HG02571 (cell line): ENCODE data around the gene LYZ.

Experiments used
- ATAC-seq: cut with Tn5 transposase; IDR thresholded peaks from one replicate; pipeline ENCODE4 v1.9.1; 2021; ENCODE audit warnings: mild to moderate bottlenecking, moderate library complexity; ENCODE audit not compliant: unreplicated experiment

LYZ gene

DNA sequence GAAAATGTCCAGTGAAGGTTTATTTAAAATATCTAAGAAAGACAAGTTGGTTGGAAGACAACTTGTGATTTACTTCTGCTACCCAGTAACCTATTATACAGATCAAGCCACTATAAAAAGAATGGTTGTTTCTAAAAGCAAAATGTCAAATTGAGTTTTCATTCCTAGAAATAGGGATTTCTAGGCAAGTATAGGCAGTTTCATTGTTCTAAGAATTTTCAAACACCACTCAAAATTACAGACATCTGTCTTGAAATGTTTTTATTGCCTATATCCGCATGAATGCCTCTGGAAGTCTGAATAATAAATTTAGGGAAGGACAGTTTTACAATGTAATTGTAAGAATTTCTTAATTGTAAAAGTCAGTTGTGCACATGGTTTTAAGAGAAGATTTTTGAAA, 20.0 kb downstream of the LYZ start:
- ATAC-seq, result no peak

DNA sequence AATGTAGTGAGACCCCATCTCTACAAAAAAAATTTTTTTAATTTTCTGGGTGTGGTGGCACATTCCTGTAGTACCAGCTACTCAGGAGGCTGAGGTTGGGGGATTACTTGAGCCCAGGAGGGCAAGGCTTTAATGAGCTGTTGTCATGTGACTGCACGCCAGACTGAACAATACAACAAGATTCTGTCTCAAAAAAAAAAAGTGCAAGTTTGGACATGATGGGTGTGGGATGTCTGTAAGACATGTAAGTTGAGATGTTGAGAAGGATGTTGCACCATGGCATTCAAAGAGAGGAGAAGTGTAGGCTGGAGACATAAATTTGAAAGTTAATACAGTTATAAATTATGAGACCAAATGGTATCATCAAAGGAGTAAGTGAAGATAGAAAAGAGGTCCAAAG, 34.9 kb downstream of the LYZ start:
- no peak for ATAC-seq

DNA sequence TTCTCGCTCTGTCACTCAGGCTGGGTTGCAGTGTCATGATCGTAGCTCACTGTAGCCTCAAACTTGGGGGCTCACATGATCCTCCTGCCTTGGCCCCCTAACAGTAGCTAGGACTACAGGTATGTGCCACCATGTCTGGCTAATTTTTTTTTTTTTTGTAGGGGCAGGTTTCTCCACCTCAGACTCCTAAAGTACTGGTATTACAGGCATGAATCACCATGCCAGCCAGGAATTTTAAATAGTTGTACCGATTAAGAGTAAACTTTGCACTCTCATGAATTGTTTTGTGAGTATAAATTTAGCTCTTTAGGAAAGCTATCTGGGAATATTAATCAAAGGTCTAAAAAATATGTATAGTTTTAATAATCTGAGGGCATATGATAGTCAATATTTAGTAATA, 36.9 kb downstream of the LYZ start:
- no peak for ATAC-seq

DNA sequence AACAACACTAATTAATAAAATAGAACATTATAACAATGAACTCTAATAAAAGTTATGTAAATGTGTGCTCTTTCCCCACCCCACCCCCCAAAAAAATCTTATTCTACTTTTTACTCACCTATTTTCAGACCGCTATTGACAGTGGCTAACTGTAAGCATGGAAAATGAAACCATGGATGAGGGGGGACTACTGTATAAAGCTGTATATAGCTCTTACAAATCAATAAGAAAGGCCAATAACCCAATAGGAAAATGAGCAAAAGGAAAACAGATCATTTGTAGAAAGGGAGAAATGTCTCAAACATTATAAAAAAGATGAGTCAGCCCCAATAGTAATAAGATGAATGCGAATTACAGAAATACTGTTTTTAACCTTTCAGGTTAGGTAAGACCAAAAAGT, 38.7 kb downstream of the LYZ start:
- no peak for ATAC-seq

DNA sequence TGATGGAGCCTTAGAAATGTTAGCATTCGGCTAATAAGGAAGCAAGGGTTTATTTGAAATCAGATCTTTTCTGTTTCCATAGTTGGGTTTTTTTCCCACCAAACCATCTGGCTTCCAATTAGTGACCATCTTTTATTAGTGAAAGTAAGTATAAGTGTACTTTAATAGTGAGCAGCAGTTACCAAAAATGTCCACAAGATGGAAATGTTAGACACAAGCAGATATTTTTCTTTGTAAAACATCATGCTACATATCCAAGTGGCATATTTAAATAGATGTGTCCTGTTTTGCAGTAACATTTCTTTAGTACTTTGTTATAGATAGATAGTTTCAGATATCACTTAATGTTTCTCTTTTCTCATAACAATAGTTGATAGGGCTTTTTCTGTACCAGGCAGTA, 40.2 kb downstream of the LYZ start:
- ATAC-seq, result no peak

DNA sequence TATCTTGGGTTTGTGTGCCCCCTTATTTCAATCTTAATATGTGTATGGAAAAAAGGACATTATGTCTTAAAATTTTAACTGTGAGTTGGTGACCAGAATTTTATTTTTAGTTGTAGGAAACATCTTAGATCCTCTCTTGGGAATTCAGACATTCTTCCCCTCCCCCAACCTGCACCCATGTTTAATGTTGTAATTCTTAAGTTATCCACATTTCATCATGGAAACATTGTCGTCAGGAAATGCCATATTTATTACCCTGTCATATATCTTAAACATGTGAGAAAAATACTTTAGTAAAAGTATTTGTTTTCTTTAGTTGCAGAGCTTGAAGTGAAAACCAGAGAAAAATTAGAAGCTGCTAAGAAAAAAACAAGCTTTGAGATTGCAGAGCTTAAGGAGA, 41.6 kb downstream of the LYZ start:
- no peak for ATAC-seq

DNA sequence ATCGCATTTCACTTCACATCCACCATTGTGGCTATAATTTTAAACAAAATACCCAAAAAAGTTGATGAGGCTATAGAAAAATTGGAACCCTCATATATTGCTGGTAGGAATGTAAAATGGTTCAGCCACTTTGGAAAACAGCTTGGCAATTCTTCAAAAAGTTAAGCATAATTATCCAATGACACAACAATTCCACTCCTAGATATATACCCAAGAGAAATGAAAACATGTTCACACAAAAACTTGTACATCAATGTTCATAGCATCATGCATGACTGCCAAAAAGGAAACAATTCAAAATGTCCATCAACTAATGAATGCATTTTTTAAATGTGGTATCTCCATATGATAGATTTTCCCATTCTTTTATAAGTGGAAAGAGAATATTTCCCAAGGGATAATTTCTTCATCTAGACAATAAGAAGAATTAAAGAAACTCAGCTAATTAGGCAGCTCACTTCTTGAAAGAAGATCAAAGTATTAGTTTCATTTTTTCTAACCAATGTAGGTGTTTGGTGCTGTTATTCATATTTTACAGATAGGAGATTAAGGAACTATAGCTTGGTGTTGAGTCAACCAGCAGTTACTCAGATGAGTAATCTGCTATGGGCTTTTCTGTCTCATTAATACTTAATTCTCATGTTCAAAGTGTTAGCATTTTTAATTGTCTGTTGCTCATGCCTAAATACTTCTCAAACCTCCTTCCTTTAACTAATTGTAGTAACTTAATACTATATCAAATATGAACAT, 44.2 kb downstream of the LYZ start:
- peak; percentile 85 for ATAC-seq

DNA sequence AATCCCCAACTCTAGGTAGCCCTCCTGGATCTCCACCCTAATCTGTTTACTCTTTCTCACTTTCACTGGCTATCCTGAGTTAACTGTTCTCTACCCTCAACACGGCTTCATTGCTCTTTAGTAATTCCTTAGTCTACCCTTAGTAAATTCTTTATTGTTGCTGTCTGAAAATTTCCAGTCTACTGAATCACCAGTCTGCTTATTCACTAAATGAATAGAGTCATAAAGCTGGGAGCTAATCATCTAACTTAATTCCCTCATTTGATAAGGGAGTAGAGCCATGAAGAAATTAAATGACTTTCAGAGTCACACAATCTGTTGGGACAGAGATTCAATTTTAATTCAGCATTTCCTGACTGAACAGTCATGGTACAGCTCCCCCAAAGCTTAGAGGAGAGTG, 47.9 kb downstream of the LYZ start:
- no peak for ATAC-seq

DNA sequence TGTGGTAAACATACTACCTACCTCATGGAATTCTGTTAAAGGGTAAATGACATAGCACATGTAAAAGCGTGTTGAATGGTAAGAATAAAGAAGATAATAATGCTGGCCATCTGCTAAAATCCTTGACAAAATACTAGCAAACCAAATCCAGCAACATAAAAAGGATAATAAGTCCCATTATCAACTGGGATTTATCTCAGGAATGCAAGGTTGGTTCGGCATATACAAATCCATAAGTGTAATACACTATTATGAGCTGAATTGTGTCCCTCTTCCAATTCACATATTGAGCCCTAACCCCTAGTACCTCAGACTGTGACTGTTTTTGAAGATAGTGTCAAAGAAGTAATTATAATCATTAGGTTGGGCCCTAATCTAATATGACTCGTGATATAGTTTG, 48.8 kb downstream of the LYZ start:
- ATAC-seq, result no peak

DNA sequence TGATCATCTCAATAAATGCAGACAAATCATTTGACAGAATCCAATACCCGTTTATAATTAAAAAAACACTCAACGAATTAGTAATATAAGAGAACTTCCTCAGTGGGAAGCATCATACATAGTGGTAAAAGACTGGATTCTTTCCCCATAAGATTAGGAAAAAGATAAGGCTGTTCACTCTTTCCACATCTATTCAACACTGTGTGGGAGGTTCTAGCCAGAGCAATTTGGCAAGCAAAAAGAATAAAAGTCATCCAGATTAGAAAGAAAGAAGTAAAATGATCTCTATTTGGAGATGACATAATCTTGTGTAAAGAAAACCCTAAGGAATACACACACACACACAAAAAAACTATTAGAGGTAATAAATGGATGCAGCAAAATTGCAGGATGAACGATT, 49.8 kb downstream of the LYZ start:
- ATAC-seq, result no peak

DNA sequence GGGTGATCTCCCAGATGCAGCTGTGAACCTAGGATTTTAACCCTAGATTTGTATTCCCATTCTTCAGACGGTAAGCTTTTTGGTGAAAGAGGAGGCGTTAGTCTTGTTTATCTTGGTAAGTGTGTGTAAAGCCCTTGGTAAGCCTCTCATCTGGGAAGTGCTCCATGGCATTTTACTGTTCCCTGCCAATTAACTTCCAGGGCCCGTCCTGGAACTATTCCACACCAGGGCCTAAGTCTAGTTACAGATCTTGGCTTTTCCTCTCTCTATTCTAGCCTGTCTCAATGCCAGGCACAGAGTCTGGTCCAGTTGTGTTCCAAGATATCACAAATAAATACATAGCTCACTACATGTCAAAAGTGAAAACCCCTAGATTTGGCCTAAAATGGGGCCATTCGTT, 53.8 kb downstream of the LYZ start:
- no peak for ATAC-seq
